Thyroid gland (tissue), 4 donors: ENCODE measurements around the gene CBX7.

Source experiments
- POLR2A ChIP-seq, 2 donors: fragments of 450-650 bp; IDR thresholded peaks; one replicate each; pipeline ENCODE4 v1.6.1; 2017; ENCODE audit warnings: antibody characterized with exemption in 2 of 2, mild to moderate bottlenecking in 2 of 2, moderate library complexity in 1 of 2
- TF ChIP-seq, protein P1 (sequence below), 6 experiments: fragments of 200-600 bp in 3 of 6; fragments of 450-650 bp in 3 of 6; sonication (generic) in 3 of 6; IDR thresholded peaks; one replicate each; pipeline ENCODE4 v1.5.1; 2016 to 2019; ENCODE audit warnings: antibody characterized with exemption in 6 of 6, mild to moderate bottlenecking in 2 of 6, inconsistent platforms in 1 of 6, moderate library complexity in 1 of 6

DNA sequence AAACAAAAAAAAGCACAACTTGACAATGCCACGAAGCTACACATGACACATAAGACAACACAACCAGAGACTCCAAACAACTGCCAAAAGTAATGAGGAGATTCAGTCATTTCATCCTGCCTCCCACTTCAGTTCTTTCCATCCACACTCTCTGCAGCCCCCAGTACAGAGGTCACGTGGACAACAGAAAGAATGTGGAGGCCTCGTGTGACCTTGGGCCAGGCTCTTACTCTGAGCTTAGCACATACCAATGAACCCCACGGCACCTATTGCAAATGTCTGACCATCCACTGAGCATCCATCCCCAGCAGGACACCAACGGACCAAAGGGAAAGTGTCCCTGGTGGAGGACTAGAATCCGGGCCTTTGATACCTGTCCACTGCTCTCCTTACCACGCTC, 12.5 kb downstream of the CBX7 start:
- no peak for TF ChIP-seq POLR2A (IDR thresholded peaks at IDR 0.05)
- TF ChIP-seq, protein P1, sequence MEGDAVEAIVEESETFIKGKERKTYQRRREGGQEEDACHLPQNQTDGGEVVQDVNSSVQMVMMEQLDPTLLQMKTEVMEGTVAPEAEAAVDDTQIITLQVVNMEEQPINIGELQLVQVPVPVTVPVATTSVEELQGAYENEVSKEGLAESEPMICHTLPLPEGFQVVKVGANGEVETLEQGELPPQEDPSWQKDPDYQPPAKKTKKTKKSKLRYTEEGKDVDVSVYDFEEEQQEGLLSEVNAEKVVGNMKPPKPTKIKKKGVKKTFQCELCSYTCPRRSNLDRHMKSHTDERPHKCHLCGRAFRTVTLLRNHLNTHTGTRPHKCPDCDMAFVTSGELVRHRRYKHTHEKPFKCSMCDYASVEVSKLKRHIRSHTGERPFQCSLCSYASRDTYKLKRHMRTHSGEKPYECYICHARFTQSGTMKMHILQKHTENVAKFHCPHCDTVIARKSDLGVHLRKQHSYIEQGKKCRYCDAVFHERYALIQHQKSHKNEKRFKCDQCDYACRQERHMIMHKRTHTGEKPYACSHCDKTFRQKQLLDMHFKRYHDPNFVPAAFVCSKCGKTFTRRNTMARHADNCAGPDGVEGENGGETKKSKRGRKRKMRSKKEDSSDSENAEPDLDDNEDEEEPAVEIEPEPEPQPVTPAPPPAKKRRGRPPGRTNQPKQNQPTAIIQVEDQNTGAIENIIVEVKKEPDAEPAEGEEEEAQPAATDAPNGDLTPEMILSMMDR (IDR thresholded peaks at IDR 0.05): no peak
